Measurements from ENCODE around the gene CALHM3.

The CALHM3 gene

DNA sequence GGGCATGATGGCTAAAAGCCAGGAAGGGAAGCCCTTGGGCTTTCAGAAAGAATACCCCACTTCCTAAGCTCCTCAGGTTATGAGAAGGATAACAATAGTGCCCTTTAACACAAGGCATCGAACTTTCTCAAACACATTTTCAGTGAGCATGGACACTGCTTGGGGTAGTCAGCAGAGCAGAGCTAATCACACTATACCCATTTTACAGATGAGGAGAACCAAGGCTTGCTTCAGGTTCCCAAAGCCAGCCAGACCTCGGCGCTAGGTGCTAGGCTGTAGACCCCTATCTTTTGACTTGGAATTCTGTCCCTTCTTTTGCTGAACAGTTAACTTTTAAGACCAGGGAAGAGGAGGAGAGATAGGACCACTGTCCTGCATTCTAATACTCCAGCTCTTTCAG lies 16.3 kb upstream of the CALHM3 start:
- in situ Hi-C loops (cut with HindIII; ENCODE audit: low sequenced_read_pairs): no loop called here

DNA sequence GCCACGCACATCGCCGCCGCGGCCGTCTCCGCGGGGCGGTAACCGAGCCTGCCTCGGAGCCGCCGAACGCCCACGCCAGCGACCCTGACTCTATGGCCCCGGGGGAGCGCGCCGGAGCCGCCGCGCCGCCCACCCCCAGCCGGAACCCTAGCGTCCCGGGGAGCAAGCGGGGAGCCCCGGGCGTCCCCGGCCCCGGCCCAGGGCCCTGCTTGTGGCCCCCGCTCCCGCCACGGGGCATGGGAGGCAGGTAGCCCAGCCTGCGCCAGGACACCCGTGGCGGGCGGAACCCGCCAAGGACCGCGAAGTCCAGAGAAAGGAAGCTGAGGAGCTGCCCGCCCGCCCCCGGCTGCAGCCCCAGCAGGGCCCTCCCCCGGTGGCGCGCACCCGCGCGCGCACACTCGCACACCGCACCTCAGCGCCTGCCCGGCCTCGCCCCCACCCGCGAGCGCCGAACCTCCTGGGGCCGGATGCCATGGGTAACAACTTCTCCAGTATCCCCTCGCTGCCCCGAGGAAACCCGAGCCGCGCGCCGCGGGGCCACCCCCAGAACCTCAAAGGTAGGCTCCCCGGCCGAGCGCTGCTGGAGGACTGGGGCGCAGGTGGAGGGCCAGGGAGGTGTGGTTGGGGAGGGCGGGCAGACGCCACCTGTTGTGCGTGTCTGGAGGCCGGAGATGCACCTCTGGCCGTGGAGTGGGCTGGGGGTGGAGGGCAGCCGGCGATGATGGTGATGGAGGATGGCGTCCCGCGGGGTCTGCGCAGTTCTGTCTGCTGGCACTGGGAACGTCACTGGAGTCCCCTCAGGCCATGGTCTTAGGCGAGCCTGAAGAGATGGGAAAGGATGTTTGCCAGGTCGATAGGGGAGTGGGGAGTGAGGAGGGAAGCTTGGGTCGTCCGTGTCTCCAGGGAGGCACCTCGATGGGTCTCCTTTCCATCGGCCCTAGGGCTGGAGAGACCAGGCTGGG lies 15.2 kb upstream of the CALHM3 start:
- no peak overlapping the region for H3K4me3 ChIP-seq (ENCODE audit: low read depth, low read length)
- DNase-seq (ENCODE audit: low read depth, low spot score): no peak
- in situ Hi-C loops (cut with HindIII; ENCODE audit: low sequenced_read_pairs): no loop called here
- TF ChIP-seq, protein P1, sequence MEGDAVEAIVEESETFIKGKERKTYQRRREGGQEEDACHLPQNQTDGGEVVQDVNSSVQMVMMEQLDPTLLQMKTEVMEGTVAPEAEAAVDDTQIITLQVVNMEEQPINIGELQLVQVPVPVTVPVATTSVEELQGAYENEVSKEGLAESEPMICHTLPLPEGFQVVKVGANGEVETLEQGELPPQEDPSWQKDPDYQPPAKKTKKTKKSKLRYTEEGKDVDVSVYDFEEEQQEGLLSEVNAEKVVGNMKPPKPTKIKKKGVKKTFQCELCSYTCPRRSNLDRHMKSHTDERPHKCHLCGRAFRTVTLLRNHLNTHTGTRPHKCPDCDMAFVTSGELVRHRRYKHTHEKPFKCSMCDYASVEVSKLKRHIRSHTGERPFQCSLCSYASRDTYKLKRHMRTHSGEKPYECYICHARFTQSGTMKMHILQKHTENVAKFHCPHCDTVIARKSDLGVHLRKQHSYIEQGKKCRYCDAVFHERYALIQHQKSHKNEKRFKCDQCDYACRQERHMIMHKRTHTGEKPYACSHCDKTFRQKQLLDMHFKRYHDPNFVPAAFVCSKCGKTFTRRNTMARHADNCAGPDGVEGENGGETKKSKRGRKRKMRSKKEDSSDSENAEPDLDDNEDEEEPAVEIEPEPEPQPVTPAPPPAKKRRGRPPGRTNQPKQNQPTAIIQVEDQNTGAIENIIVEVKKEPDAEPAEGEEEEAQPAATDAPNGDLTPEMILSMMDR (IDR thresholded peaks at IDR 0.05; ENCODE audit: low read depth, low read length): no peak

More for the DNA sequence above, 16.3 kb upstream of the CALHM3 start:
- TF ChIP-seq, protein P1 (IDR thresholded peaks at IDR 0.05; ENCODE audit: low read depth, low read length): no peak
- H3K4me3 ChIP-seq (ENCODE audit: low read depth, low read length): no peak overlapping the region
- no peak for DNase-seq (ENCODE audit: low read depth, low spot score)

DNA sequence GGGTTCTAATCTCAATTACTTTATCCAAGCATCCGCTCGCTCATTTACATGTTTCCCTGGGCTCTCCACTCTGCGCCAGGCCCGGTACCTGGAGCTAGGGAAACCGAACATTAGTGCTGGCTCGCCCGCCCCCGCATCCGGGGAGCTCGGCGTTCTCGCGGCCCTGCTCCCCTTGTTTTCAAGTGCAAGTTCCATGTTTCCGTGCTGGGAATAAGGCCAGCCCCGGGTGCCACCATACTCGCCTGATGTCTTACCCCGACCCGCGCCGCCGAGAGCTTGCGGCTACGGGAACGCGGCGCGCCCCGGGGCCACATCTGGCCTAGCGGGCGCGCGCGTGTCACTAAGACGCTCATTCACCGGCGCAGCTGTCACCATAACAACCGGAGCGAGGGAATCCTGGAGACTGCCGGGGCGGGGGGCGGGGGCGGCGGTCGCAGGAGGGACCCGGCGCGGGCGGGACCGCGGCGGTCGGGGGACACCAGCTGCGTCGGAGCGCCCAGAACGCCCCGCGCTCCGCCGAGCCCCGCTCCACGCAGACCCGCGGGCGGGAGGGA lies 14.4 kb upstream of the CALHM3 start, which contains the start of gene NEURL1:
Gene NEURL1 (plus strand): TSS at position 344 of the 554 bp plus-strand sequence. CDS start 683 bp downstream, outside the sequence.
- in situ Hi-C loops (cut with HindIII; ENCODE audit: low sequenced_read_pairs): no loop called here
- no peak within 1 kb of the TSS for H3K4me3 ChIP-seq (ENCODE audit: low read depth, low read length)
- TF ChIP-seq, protein P1 (IDR thresholded peaks at IDR 0.05; ENCODE audit: low read depth, low read length): no peak
- DNase-seq (ENCODE audit: low read depth, low spot score): no peak

DNA sequence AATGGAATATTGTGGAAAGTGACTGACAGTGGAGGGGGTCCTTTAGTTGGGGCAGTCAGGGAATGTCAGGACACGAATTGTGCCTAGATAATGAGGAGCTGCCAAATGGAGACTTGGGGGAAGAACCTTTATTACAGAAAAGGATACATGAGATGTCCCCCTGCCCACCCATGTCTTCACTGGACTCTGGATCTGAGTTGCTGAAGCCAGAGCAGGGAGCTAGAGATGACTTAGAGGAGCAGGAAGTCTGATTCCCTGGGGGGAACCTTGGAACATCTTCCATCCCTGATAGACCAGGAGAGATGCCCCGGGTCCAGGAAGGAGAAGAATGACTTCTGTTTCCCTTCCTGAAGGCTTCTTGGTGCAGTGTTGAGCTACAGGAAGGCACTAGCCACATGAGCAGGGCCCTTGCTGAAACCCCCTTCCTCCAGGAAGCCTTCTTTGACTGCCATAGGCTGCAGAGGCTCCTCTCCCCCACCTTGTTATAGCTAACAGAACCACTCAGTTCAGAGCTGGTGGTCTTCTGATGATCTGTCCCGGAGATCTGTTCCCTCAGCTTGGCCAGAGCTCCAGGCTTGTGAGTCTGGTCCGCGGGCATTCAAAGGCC lies 13.7 kb upstream of the CALHM3 start:
- in situ Hi-C loops (cut with HindIII; ENCODE audit: low sequenced_read_pairs): no loop called here
- DNase-seq (ENCODE audit: low read depth, low spot score): no peak
- H3K4me3 ChIP-seq (ENCODE audit: low read depth, low read length): no peak overlapping the region
- TF ChIP-seq, protein P1 (IDR thresholded peaks at IDR 0.05; ENCODE audit: low read depth, low read length): no peak

DNA sequence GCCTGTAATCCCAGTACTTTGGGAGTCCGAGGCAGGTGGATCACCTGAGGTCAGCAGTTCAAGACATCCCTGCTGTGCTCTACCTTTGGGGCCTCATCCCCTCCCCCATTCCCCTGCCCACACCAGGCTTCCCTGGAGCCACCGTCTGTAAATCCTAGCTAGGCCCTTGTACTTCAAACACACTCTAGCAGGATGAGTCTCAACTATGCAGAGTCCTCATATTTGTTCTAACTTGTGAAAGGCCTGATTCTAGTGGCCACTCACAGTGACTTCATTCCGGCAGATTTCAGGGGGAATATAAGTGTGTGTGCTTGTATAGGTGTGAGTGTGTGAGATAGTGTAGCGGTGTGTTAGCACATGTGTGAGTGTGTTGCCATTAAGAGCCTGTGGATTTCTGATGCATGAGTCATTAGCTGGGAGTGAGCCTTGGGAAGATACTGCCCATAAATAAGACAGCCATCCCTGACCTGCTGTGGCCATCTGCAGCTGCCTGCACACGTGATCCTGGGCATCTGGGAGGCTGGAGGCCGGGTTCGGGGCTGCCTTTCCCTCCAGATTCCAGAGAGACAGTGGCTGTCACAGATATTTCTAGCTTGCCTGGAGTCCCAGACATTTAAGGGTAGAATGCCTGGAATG lies 12.8 kb upstream of the CALHM3 start:
- TF ChIP-seq, protein P1 (IDR thresholded peaks at IDR 0.05; ENCODE audit: low read depth, low read length): no peak
- DNase-seq (ENCODE audit: low read depth, low spot score): peak; percentile 78

DNA sequence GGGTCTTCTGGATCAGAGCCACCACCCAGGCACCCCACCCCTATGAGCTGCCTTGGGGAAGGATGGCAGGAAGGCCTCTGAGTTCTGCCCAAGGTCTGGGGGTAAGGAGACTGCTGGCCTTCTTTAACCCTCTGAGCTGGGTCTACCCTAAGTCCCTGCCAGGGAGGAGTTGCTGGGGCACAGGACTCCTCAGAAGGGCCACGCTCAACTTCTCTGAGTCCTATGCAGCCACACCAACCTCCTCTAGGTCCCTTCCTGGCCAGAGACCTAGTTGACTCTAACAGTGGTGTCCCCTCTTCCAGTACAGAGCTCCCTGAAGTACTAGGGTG lies 11.9 kb upstream of the CALHM3 start:
- in situ Hi-C loops (cut with HindIII; ENCODE audit: low sequenced_read_pairs): no loop called here
- no peak overlapping the region for H3K4me3 ChIP-seq (ENCODE audit: low read depth, low read length)
- DNase-seq (ENCODE audit: low read depth, low spot score): no peak
- TF ChIP-seq, protein P1 (IDR thresholded peaks at IDR 0.05; ENCODE audit: low read depth, low read length): no peak

More for the DNA sequence above, 12.8 kb upstream of the CALHM3 start:
- no peak overlapping the region for H3K4me3 ChIP-seq (ENCODE audit: low read depth, low read length)
- in situ Hi-C loops (cut with HindIII; ENCODE audit: low sequenced_read_pairs): no loop called here
